Activated CD4-positive, alpha-beta T cell treated with anti-CD3 and anti-CD28 coated beads for 48 hours (primary cell): Measurements from ENCODE around the gene CIC.

Experiments used
- DNase-seq: peaks from one replicate; pipeline ENCODE4 v3.0.0-alpha.2; 2020

The CIC gene

GRCh38 chr19:42244347-42245220 lies 24.5 kb upstream of the CIC start:
- DNase-seq: peak; percentile 95

GRCh38 chr19:42245231-42245630 lies 23.8 kb upstream of the CIC start:
- DNase-seq: no peak

GRCh38 chr19:42246143-42246921 lies 22.7 kb upstream of the CIC start:
- DNase-seq: no peak

GRCh38 chr19:42246922-42247639 lies 22.0 kb upstream of the CIC start:
- DNase-seq: no peak

GRCh38 chr19:42247640-42248199 lies 21.3 kb upstream of the CIC start:
- no peak for DNase-seq

GRCh38 chr19:42248270-42249148 lies 20.5 kb upstream of the CIC start:
- DNase-seq: no peak

GRCh38 chr19:42249149-42249750 lies 19.8 kb upstream of the CIC start:
- no peak for DNase-seq

- DNase-seq: no peak
Observed at GRCh38 chr19:42249769-42250168, 19.3 kb upstream of the CIC start.

- DNase-seq: no peak
Observed at GRCh38 chr19:42250183-42250665, 18.8 kb upstream of the CIC start.

- peak; percentile 39 for DNase-seq
Observed at GRCh38 chr19:42250666-42251531, 18.2 kb upstream of the CIC start.

GRCh38 chr19:42251572-42252358 lies 17.3 kb upstream of the CIC start:
- DNase-seq: no peak

- DNase-seq: peak; percentile 34
Observed at GRCh38 chr19:42252365-42253244, 16.4 kb upstream of the CIC start.

GRCh38 chr19:42253245-42254088 lies 15.6 kb upstream of the CIC start:
- peak; percentile 75 for DNase-seq

- DNase-seq: peak; percentile 84
Observed at GRCh38 chr19:42254089-42254849, 14.8 kb upstream of the CIC start.

- peak; percentile 94 for DNase-seq
Observed at GRCh38 chr19:42254850-42255765, 13.9 kb upstream of the CIC start, which contains the start of gene ERF. Gene ERF, minus strand, starts transcription at chr19:42255128. Its CDS starts 129 bp downstream, at chr19:42254999.
